Activated CD4-positive, alpha-beta memory T cell treated with anti-CD3 and anti-CD28 coated beads, Interleukin-2, amount 10 ng/mL, durations not matched to agents 7 days and 5 days (primary cell): ENCODE data around the gene KRTAP5-9. TPM values are rescaled to one million over a fixed set of nuclear protein-coding genes. Genes with fewer than 3 reads are reported as not detected.

ENCODE experiments used
- total RNA-seq, 2 experiments: library from RNA; stranded (reverse); gene quantifications; one replicate each; pipeline ENCODE4 v1.2.3, GENCODE V29; 2021

KRTAP5-9 gene
- total RNA-seq, 2 experiments from 2014 or later, result not detected

Other genes with a start within 250 kb of the KRTAP5-9 start
- 10 to 100 TPM; 74.4 to 79.6 TPM for gene DHCR7, start 100.0 kb upstream of the KRTAP5-9 start, total RNA-seq
- gene NADSYN1, start 95.2 kb upstream of the KRTAP5-9 start, total RNA-seq, result 100 to 1,000 TPM; 141 to 142 TPM
- not detected for gene KRTAP5-7, start 21.2 kb upstream of the KRTAP5-9 start, total RNA-seq
- gene KRTAP5-8, start 10.4 kb upstream of the KRTAP5-9 start, total RNA-seq, result not detected
- gene KRTAP5-10, start 17.1 kb downstream of the KRTAP5-9 start, total RNA-seq, result under 1 TPM in 1 of 2 experiments, not detected in 1; 0.20 TPM
- not detected for gene KRTAP5-11, start 34.5 kb downstream of the KRTAP5-9 start, total RNA-seq